Stimulated activated CD4-positive, alpha-beta T cell treated with anti-CD3 and anti-CD28 coated beads, Interleukin-4, amount 100 ng/mL, for 1 hour (primary cell): ENCODE results near the gene FAM83B.
"Not testable (repeated sequence)": the region's sequence is repeated elsewhere in the genome, so short reads cannot be mapped to it uniquely, and the experiment has no call there.

Experiments
- DNase-seq: peaks from one replicate; pipeline ENCODE4 v3.0.0-alpha.2; 2020

FAM83B gene

GRCh38 chr6:54900666-54901065 lies 54.1 kb downstream of the FAM83B start:
- DNase-seq, result no peak

DNA sequence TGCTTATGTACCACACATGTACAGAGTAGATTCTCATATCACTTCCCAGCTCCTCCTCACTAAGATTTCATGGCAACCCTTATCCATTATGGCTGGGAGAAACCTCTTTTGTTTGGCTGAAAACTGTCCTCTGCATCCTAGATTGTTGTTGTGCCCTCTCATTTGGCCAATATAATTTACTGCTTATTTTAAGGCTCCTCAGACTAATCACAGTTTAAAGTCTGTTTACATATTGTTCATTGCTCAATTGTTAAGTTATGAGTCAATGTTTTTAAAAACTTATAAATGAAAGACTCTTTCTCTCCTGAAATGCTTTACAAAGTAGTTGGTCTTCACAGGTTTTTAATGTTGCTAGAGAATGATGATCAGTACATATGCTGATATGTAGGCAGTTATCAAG lies 57.3 kb downstream of the FAM83B start:
- DNase-seq, result no peak

GRCh38 chr6:54907355-54907754 lies 60.8 kb downstream of the FAM83B start:
- DNase-seq, result no peak

GRCh38 chr6:54909184-54909583 lies 62.6 kb downstream of the FAM83B start:
- DNase-seq, result no peak

GRCh38 chr6:54910431-54910884 lies 63.9 kb downstream of the FAM83B start:
- no peak for DNase-seq

GRCh38 chr6:54910921-54911320 lies 64.3 kb downstream of the FAM83B start:
- no peak for DNase-seq

DNA sequence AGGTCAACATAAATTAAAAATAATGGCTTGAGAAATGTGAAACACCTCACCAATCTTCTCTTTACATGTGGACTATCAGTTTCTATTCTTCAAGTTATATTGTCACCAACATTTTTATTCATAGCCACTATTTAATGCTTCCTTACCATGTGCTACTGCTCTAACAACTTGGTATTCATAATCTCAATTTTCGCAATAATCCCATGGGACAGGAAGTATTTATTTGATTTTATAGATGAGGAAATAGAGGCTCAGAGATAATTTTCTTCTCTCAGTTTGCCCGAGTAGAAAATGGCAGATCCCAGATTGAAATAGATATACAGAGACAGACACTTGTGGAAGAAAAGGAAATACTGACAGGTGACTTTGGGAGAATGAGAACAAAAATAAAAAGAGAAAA lies 66.6 kb downstream of the FAM83B start:
- DNase-seq, result no peak

DNA sequence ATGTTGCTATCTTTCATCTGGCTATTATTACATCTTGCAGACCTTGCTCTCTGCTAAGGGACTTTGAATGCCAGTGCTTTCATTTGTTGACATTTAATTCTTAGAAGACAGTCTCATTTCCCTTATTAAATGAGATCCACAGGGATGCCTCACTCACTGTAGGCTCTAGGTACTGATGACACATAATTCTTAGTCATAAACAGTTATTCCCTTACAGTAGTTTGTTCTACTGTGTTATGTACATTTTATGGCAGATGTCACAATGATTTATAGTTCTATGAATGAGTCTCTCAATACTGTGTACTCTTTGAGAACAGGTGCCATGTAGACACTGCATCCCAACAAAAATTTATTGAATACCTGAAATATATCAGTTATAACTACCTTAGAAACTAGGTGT lies 70.3 kb downstream of the FAM83B start:
- no peak for DNase-seq

DNA sequence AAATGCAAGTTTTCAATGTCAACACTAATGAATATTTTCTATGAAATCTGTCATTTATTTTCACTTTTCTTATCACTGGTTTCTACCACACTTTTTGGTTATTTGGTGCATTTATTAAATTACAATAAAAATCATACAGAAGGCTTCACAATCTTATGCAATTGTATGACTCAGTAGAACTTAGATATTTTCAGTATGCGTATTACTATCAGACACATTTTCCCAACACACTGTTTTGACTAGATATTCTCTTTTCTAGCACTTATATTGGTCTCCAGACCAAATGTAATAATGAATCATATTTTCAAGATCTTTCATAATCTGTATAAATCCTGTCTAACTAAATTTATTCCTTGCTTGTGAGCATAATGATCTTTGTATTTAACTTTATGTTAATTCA lies 74.1 kb downstream of the FAM83B start:
- no peak for DNase-seq

GRCh38 chr6:54921891-54922290 lies 75.3 kb downstream of the FAM83B start:
- DNase-seq, result no peak

- no peak for DNase-seq
Measured at GRCh38 chr6:54929245-54929909, 82.8 kb downstream of the FAM83B start.

DNA sequence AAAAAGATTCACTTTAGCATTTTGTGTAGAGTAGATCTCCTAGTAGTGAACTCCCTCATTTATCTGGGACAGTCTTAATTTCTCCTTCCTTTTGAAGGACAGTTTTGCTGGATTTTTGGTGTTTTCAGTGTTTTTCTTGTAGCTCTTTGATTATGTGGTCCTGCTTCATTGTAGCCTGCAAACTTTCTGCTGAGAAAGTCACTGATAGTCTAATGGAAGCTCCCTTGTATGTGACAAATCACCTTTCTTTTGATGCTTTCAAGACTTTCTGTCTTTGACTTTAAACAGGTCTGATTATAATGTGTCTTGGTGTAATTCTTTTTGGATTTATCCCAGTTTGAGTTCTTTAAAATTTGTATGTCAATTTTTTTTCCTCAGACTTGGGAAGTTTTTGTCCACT lies 86.1 kb downstream of the FAM83B start:
- no peak for DNase-seq

DNA sequence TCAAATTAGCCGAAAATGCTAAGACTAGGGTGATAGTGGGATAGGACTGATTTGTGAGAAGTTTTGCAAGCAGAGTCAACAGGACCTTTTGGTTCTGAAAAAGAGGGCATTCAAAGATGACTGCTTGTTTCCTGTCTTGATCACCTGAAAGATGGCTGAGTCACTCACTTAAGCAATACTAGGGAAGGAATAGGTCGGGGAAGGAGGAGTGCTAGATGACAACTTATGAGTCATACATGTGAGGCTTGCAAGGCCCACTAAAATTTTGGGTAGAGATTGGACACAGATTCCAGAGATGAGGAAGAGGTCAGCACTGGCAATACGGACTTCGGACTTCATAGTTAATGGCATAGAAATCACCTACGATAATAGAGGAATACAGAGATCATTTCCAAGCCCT lies 89.2 kb downstream of the FAM83B start:
- DNase-seq, result no peak

GRCh38 chr6:54937371-54937770 lies 90.8 kb downstream of the FAM83B start:
- no peak for DNase-seq

- no peak for DNase-seq
Measured at GRCh38 chr6:54957698-54958097, 111.1 kb downstream of the FAM83B start.

GRCh38 chr6:54958446-54958845 lies 111.9 kb downstream of the FAM83B start:
- no peak for DNase-seq

- DNase-seq, result no peak
Measured at GRCh38 chr6:54959820-54960219, 113.2 kb downstream of the FAM83B start.

DNA sequence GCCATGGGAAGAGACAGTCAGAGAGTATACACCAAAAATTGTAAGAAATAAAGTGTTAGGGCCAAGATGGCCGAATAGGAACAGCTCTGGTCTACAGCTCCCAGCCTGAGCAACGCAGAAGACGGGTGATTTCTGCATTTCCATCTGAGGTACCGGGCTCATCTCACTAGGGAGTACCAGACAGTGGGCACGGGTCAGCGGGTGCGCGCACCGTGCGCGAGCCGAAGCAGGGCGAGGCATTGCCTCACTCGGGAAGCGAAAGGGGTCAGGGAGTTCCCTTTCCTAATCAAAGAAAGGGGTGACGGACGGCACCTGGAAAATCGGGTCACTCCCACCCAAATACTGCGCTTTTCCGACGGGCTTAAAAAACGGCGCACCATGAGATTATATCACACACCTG lies 114.8 kb downstream of the FAM83B start:
- not testable (repeated sequence) for DNase-seq

DNA sequence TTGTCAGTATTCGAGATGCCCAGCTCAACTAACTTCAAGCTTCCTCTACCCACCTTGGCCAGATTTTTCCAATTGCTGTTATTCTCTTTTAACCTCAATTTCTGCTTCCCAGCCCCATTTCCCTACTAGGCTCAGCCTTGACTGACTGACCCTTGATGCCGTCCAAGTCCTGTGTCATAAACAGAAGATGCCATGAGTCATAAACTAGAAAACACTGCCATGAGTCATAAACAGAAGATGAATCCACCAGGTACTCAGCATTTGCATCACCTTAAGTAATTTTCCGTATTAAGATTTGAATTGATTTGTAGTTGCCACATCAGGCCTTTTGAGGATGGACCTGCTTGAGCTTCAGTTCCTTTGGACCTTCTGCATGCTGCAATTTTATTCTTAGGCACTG lies 123.8 kb downstream of the FAM83B start:
- DNase-seq, result no peak

- DNase-seq, result no peak
Measured at GRCh38 chr6:54971825-54972224, 125.3 kb downstream of the FAM83B start.

- not testable (repeated sequence) for DNase-seq
Measured at GRCh38 chr6:54979161-54979560, 132.6 kb downstream of the FAM83B start.

GRCh38 chr6:54980511-54981275 lies 134.1 kb downstream of the FAM83B start:
- DNase-seq, result no peak

DNA sequence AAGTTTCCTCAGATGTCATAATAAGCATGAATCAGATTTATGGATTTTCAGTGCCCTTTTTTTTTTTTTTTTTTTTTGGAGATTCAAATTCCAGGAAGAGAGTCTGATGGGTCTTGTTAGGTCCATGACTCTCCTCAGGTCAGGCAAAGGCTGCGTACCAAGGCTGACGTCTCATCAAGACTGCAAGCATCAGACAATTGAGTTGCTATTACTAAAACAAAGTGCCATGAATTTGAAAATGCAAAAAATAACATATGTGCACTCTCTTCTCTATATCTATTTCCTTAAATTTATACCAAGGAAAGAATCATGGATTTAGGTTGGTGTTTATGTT lies 134.7 kb downstream of the FAM83B start:
- no peak for DNase-seq

- no peak for DNase-seq
Measured at GRCh38 chr6:54981647-54982046, 135.1 kb downstream of the FAM83B start.
